IPS DF 6.9 (cell line): Measurements from ENCODE around the gene EVA1B.
A peak's percentile ranks its signal among the peaks of the same experiment; 100 is the strongest.

ENCODE experiments used
- DNase-seq: peaks from one replicate; pipeline ENCODE4 v3.0.0-alpha.2; 2013; ENCODE audit warnings: low read depth, low spot score
- H3K27ac ChIP-seq: one replicate; pipeline ENCODE4 v1.5.1; 2013; ENCODE audit warnings: low read length, control low read depth
- H3K27me3 ChIP-seq: 2 replicates; pipeline ENCODE4 v1.6.1; 2013; ENCODE audit warnings: mild to moderate bottlenecking, low read length; ENCODE audit not compliant: control insufficient read depth, insufficient read depth
- H3K36me3 ChIP-seq: 2 replicates; pipeline ENCODE4 v1.6.1; 2013; ENCODE audit warnings: low read length; ENCODE audit not compliant: control insufficient read depth, insufficient read depth
- H3K4me1 ChIP-seq: 2 replicates; pipeline ENCODE4 v1.6.1; 2013; ENCODE audit warnings: low read length; ENCODE audit not compliant: control insufficient read depth, insufficient read depth
- H3K4me3 ChIP-seq: 2 replicates; pipeline ENCODE4 v1.5.1; 2013; ENCODE audit warnings: mild to moderate bottlenecking, low read length
- H3K9me3 ChIP-seq: 2 replicates; pipeline ENCODE4 v1.6.1; 2013; ENCODE audit warnings: low read length, inconsistent platforms; ENCODE audit not compliant: control insufficient read depth, insufficient read depth
- WGBS: extraction: QIAGEN DNeasy Blood & Tissue Kit; methylation state at CpG from one replicate; pipeline ENCODE4 v1.1.7; 2013; ENCODE audit warnings: mixed read lengths, missing lambda C conversion rate; ENCODE audit not compliant: insufficient read length, insufficient coverage; 5-methylcytosine and 5-hydroxymethylcytosine counted together

EVA1B gene

GRCh38 chr1:36320291-36320761, 3.1 kb downstream of the EVA1B start:
- Histone ChIP-seq H3K4me3 (peak overlapping the region; percentile 49), H3K4me1 (peaks cover 8% of the 10 kb centered on the region), H3K36me3 (no peaks in the 10 kb centered on the region; the same call in 1 of the 2 replicates), H3K27ac (no peak overlapping the region), H3K9me3 (no peaks in the 10 kb centered on the region), H3K27me3 (no peaks in the 10 kb centered on the region)
- no peak for DNase-seq
- WGBS: no CpG with 5 or more reads among the region's 16 CpGs

- Histone ChIP-seq H3K27me3 (no peaks in the 10 kb centered on the region), H3K9me3 (no peaks in the 10 kb centered on the region), H3K36me3 (no peaks in the 10 kb centered on the region), H3K4me1 (peaks cover 2% of the 10 kb centered on the region; the same call in 1 of the 2 replicates), H3K27ac (no peak overlapping the region), H3K4me3 (no peak overlapping the region)
- no CpG with 5 or more reads among the region's 7 CpGs for WGBS
- DNase-seq: no peak
Observed at GRCh38 chr1:36309397-36309796, 14.0 kb downstream of the EVA1B start.

- no peak for DNase-seq
- no peaks in the 10 kb centered on the region for H3K9me3 ChIP-seq
- H3K4me1 ChIP-seq: peaks cover 2% of the 10 kb centered on the region; the same call in 1 of the 2 replicates
- peak overlapping the region; percentile 32; the same call in 1 of the 2 replicates for H3K4me3 ChIP-seq
- no CpG with 5 or more reads among the region's 10 CpGs for whole genome bisulfite sequencing
- no peaks in the 10 kb centered on the region for H3K27me3 ChIP-seq
- 0 out of 2 replicates have a peak, but pooled peaks cover 4% of the 10 kb centered on the region for H3K36me3 ChIP-seq
- H3K27ac ChIP-seq: no peak overlapping the region
Observed at GRCh38 chr1:36307601-36308330, 15.7 kb downstream of the EVA1B start.

- WGBS: no CpG with 5 or more reads among the region's 46 CpGs
- no peak overlapping the region for H3K27ac ChIP-seq
- no peaks in the 10 kb centered on the region for H3K9me3 ChIP-seq
- peak; percentile 88 for DNase-seq
- no peaks in the 10 kb centered on the region for H3K27me3 ChIP-seq
- peak overlapping the region; percentile 51; the same call in 1 of the 2 replicates for H3K4me3 ChIP-seq
- peaks cover 10% of the 10 kb centered on the region; the same call in 1 of the 2 replicates for H3K36me3 ChIP-seq
- peaks cover 2% of the 10 kb centered on the region; the same call in 1 of the 2 replicates for H3K4me1 ChIP-seq
Observed at GRCh38 chr1:36306902-36307456, 16.5 kb downstream of the EVA1B start.

GRCh38 chr1:36306210-36306901, 17.1 kb downstream of the EVA1B start, which contains the start of gene SH3D21:
Gene SH3D21, plus strand, starts transcription at chr1:36306368. Its CDS starts 53 bp downstream, at chr1:36306421.
- H3K4me3 ChIP-seq: peak within 1 kb of the TSS; percentile 51; the same call in 1 of the 2 replicates
- H3K36me3 ChIP-seq: peaks cover 16% of the 10 kb centered on the region; the same call in 1 of the 2 replicates
- H3K9me3 ChIP-seq: no peaks in the 10 kb centered on the region
- H3K27ac ChIP-seq: no peak within 1 kb of the TSS
- no peak for DNase-seq
- H3K27me3 ChIP-seq: no peaks in the 10 kb centered on the region
- peaks cover 2% of the 10 kb centered on the region; the same call in 1 of the 2 replicates for H3K4me1 ChIP-seq
- WGBS: no CpG with 5 or more reads among the region's 65 CpGs

- no peaks in the 10 kb centered on the region for H3K9me3 ChIP-seq
- no peak overlapping the region for H3K27ac ChIP-seq
- no peaks in the 10 kb centered on the region for H3K27me3 ChIP-seq
- DNase-seq: no peak
- peaks cover 20% of the 10 kb centered on the region; the same call in 1 of the 2 replicates for H3K36me3 ChIP-seq
- peak overlapping the region; percentile 51; the same call in 1 of the 2 replicates for H3K4me3 ChIP-seq
- WGBS: no CpG with 5 or more reads among the region's 7 CpGs
- H3K4me1 ChIP-seq: peaks cover 2% of the 10 kb centered on the region; the same call in 1 of the 2 replicates
Observed at GRCh38 chr1:36305915-36306209, 17.6 kb downstream of the EVA1B start.

GRCh38 chr1:36304970-36305914, 18.2 kb downstream of the EVA1B start:
- WGBS: no CpG with 5 or more reads among the region's 10 CpGs
- Histone ChIP-seq H3K4me1 (peaks cover 2% of the 10 kb centered on the region; the same call in 1 of the 2 replicates), H3K9me3 (no peaks in the 10 kb centered on the region), H3K27me3 (no peaks in the 10 kb centered on the region), H3K4me3 (no peak overlapping the region), H3K27ac (no peak overlapping the region), H3K36me3 (peaks cover 25% of the 10 kb centered on the region; the same call in 1 of the 2 replicates)
- no peak for DNase-seq

GRCh38 chr1:36304521-36304920, 18.9 kb downstream of the EVA1B start:
- Histone ChIP-seq H3K27me3 (no peaks in the 10 kb centered on the region), H3K9me3 (no peaks in the 10 kb centered on the region), H3K27ac (no peak overlapping the region), H3K4me3 (no peak overlapping the region), H3K4me1 (peaks cover 2% of the 10 kb centered on the region; the same call in 1 of the 2 replicates), H3K36me3 (peaks cover 25% of the 10 kb centered on the region; the same call in 1 of the 2 replicates)
- WGBS: no CpG with 5 or more reads among the region's 7 CpGs
- DNase-seq: no peak

GRCh38 chr1:36303650-36304360, 19.6 kb downstream of the EVA1B start:
- Histone ChIP-seq H3K9me3 (no peaks in the 10 kb centered on the region), H3K27ac (no peak overlapping the region), H3K27me3 (no peaks in the 10 kb centered on the region), H3K36me3 (peaks cover 25% of the 10 kb centered on the region; the same call in 1 of the 2 replicates), H3K4me1 (peaks cover 2% of the 10 kb centered on the region; the same call in 1 of the 2 replicates), H3K4me3 (no peak overlapping the region)
- DNase-seq: no peak
- no CpG with 5 or more reads among the region's 23 CpGs for WGBS
